RPMI8226 (cell line): ENCODE results near the gene GNA12.
"Not testable (repeated sequence)": the region's sequence is repeated elsewhere in the genome, so short reads cannot be mapped to it uniquely, and the experiment has no call there.

Source experiments
- DNase-seq: peaks from one replicate; pipeline ENCODE4 v3.0.0-alpha.2; 2015

Gene GNA12

GRCh38 chr7:2738766-2739549 is 105.2 kb downstream of the GNA12 start:
- DNase-seq, result no peak

DNA sequence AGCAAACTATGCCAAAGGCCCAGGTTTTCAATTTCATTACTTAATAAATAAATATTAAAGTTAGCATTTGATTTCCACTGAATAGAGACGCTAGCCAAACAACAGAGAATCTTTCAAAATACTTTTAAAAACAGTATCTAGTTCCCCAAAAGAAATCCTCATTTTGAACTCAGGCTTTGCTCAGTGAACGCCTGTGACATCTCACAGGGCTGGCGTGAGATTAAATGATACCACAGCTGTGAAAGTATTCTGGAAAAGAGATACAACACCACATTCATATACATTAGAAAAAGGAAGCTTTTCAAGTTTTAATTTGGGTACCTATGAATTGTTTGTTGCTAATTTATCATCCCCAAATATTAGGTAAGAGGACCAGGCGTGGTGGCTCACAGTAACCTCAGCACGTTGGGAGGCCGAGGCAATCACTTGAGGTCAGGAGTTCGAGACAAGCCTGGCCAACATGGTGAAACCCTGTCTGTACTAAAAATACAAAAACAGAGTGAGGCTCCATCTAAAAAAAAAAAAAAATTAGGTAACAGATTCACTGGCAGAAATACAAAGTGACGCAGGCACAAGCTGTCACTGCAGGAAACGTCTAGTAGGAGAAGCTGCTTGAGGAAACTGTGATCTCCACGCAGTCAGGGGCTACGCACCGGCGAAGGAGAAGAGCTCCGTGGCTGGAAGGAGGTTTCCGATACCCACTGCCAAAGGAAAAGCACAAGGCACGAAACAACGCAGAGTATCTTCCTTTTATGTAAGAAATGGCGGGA is 106.2 kb downstream of the GNA12 start:
- no peak for DNase-seq

DNA sequence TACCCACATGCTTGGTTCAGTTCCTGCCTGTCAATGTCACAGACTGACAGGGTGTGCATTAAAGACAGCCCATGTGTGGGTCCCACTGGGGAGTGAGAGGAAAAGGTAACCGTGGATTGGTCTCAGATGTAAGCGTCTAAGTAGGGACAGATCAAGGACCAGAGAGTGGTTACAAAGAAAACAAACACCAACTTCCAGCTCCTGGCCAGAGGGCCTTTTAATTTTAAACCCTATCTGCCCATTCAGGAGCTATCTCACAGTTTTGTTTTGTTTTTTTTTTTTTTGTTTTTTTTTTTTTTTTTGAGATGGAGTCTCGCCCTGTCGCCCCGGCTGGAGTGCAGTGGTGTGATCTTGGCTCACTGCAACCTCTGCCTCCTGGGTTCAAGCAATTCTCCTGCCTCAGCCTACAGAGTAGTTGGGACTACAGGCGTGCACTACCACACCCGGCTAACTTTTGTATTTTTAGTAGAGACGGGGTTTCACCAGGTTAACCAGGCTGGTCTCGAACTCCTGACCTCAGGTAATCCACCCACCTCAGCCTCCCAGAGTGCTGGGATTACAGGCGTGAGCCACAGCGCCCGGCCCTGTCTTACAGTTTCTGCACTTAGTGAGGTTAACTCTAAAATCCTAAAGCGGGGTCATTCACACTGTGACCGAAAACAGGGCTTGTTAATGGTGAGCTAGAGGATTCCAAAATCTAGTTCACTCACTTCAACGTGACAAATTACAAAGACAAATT is 106.9 kb downstream of the GNA12 start:
- not testable (repeated sequence) for DNase-seq

DNA sequence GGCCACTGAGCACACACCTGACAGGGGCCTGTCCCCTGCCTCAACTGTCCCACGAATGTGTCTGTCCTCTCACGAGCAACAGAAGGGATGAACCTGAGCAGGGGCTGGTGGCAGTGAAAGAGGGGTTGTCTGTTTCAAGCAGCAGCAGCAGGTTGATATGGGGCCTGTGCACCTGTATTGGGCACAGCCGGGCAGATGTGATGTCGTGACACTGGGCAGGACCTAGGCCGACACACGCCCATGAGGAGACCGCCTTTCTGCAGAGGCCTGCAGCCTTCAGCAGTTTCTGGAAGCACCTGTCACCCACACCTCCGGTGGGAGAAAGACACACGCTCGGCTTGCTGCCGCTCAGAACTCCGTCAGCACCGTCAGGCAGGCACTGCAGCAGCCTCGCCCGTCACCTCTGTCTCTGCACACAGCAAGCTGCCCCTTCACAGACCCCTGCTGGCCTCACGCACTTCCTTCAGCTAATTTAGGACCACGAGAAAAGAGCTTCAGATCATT is 107.6 kb downstream of the GNA12 start:
- no peak for DNase-seq

GRCh38 chr7:2735744-2736143 is 108.4 kb downstream of the GNA12 start:
- no peak for DNase-seq

GRCh38 chr7:2734751-2735571 is 109.1 kb downstream of the GNA12 start:
- no peak for DNase-seq

GRCh38 chr7:2734084-2734686 is 109.9 kb downstream of the GNA12 start:
- DNase-seq, result no peak

- DNase-seq, result no peak
Observed at GRCh38 chr7:2732959-2733584, 111.0 kb downstream of the GNA12 start.

DNA sequence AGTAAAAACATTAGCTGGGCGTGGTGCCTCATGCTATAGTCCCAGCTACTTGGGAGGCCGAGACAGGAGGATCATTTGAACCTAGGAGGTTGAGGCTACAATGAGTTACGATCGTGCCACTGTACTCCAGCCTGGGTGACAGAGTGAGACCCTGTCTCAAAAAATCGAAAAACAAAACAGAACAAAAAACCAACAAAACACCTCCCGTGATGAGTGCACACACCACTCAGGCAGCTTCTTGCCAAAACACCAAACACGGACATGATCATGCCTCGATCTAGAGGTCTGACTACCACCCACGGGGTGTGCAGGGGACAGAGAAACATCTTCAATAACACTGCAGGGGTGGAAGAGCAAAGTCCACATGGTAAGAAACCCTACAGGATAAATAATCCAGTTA is 111.7 kb downstream of the GNA12 start:
- no peak for DNase-seq

DNA sequence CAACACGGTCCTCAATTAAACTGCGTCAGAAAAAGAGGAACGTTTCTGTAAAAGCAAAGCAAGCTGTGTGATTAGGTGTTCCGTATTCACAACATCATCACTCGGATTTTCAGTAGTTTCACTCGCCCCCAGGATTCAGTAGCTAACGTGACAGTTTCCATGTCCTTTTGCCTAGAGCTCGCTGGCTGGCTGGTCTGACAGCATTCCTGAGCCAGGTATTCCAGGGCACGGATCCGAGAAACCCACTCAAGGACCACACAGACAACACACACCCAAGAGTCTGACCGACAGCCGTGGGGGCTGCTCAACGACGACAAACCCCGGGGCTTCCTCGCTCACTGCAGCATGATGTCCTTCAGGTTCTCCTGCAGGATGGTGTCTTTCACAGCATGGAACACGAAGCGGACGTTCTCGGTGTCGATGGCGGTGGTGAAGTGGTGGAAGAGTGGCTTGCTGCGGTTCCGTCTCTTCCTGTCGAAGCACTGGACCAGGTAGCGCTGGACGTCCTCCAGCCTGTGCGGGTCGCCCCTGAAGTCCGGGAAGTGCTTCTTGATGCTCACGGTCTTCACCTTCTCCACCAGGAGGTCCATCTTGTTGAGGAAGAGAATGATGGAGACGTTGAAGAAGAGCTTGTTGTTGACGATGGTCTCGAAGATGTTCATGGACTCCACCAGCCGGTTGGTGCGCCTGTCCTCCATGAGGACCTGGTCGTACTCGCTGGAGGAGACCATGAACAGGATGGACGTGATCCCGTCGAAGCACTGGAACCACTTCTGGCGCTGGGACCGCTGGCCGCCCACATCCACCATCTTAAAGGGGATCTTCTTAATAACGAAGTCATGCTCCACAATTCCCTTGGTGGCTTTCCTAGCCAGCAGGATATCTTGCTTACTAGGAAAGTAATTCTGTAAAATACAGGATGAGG is 113.0 kb downstream of the GNA12 start:
- DNase-seq, result no peak

DNA sequence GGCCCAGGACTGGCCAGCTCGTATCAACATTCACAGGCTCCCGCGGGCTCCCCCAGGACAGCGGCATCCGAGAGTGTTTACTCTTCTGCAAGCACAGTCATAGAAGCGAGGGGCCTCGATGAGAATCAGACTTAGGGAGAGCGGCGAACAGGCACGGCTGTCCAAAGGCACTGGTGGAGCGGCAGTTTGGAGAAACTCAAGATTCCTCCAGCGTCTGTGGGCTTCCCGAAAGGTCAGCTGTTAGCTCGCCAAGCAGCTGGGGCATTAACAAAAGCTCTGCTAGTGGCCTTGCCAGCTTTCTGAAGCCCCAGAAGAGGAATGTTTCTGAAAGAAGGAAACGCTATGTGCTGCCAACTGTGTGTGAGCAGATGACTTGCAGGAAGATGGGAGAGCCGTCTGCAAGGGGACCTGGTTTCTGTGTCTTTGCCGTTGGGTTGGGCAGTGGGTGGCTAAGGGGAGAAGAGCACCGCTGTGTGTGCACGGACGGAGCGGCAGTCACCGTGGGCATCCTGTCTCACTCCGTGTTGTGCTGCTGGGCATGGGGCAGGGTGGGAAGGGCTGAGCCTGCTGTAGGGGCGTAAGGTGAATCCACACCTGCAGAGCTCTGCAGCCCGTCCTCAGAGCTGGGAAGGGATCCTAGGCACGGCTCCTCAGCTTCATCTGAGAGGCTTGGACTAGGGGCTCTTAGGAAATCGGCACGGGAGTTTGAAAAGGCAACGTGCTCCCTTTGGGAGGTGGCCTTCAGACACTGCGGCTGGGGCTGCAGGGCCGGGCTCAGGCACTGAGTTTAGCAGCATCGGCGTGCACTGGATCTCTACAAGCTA is 114.0 kb downstream of the GNA12 start:
- no peak for DNase-seq

GRCh38 chr7:2729031-2729892 is 114.8 kb downstream of the GNA12 start:
- no peak for DNase-seq

GRCh38 chr7:2728316-2729030 is 115.6 kb downstream of the GNA12 start:
- no peak for DNase-seq

DNA sequence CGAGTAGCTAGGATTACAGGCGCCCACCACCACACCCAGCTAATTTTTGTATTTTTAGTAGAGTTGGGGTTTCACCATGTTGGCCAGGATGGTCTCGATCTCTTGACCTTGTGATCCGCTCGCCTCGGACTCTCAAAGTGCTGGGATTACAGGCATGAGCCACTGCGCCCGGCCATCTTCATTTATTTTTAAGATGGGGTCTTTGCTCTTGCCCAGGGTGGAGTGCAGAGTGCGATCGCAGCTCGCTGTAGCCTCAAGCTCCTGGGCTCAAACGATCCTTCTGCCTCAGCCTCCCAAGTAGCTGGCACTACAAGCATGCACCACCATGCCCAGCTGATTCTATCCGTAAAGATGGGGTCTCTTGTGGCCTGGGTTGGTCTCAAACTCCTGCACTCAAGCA is 116.9 kb downstream of the GNA12 start:
- DNase-seq, result not testable (repeated sequence)

DNA sequence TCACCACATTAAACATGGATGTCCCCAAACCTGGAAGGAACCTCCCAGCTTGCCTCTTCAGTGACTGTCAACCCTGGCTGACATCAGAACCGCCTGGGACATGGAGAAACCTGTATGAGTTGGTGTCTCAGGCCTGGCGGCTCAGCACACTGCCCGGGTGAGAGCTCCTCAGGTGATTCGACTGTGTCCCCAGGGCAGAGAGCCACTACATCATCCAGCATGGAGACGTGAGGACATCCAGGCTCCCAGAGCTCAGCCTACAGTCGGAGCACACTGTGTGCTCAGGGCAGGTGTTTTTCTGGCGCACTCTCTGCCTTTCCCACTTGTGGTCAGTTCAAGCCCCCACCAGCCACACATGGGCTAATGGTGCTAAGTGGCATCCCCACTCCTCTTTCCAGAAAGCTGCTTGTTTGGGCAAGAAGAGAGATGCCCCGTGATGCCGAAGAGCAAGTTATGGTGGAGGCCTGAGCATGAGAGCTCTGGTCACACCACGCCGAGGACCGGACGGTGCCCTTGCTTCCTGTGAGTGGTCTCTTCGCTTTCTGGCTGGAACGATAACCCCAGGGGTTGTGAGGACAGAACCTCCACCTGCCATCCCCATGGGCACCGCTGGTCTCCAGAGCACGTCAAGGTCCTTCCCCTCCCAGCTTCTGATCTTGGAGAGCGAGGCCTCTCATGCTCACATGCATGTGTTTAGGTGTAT is 117.6 kb downstream of the GNA12 start:
- no peak for DNase-seq

DNA sequence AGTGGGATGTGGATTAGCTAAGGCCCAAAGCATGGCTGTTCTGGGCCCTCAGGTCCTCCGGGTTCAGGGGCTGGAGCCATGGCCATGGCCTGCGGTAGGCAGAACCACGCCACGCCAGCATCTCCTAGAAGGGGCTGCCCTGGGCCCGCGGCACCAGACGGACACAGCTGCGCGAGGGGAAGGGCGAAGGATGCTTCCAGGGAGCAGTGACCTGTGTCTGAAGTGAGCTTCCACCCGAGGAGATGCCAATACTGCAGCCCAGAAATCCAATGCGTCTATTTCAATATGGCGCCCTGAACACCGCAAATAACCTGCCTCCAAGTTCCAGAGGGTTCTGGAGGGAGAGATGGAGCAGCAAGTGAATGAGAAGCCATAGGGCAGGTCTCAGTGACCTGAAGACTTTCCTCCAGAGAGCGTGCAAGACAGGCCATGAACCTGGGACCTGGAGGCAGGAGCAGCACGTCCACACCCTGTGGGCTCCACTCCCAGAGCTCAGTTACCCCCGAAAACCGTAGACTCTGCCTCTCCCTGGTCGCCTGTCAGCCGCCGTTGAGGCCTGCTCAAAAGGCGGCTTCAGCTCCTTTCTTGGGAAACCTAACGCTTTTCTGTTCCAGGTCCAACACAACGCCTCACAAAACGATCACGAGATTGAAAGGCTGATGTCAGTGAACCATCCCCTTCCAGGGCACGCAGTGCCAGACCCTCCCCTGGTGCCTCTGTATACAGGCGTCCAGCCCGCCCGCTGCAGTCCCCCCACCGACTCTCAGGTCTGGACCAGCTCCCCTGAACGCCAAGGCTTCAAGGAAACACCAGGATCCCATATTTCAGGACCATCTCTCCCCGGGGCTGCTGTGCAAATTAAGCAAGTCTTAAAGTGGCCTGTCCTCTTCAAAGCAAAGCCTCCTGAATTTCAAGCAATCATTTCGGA is 118.7 kb downstream of the GNA12 start:
- no peak for DNase-seq
